Keratinocyte (primary cell): ENCODE measurements around the gene CEACAM19. TPM values are rescaled to one million over a fixed set of nuclear protein-coding genes. Genes with fewer than 3 reads are reported as not detected.

Experiments used
- DNase-seq: peaks from one replicate; pipeline ENCODE4 v3.0.0-alpha.2; 2011; ENCODE audit warnings: low read depth, missing footprints, low spot score
- FAIRE-seq: peaks from 2 replicates; lab custom pipeline; 2011; peaks lifted over from hg19 to GRCh38; lab: Jason Lieb, UNC
- H2AFZ ChIP-seq: 2 replicates; pipeline ENCODE4 v1.6.0; 2012; ENCODE audit warnings: low read length, control low read depth, inconsistent platforms; ENCODE audit not compliant: control insufficient read depth
- H3K27ac ChIP-seq: 2 replicates; pipeline ENCODE4 v1.5.1; 2011; ENCODE audit warnings: low read length; ENCODE audit not compliant: control insufficient read depth, insufficient read depth
- H3K27me3 ChIP-seq: 3 replicates; pipeline ENCODE4 v1.6.0; 2011; ENCODE audit warnings: low read length; ENCODE audit not compliant: control insufficient read depth, insufficient read depth; ENCODE audit errors: extremely low read depth
- H3K36me3 ChIP-seq, 2 experiments: 2 replicates in 1 of 2; 3 replicates in 1 of 2; pipeline ENCODE4 v1.5.1; 2011; ENCODE audit warnings: low read length in 2 of 2, mild to moderate bottlenecking in 1 of 2; ENCODE audit not compliant: control insufficient read depth in 2 of 2, insufficient read depth in 2 of 2; ENCODE audit errors: extremely low read depth in 1 of 2
- H3K4me1 ChIP-seq: 3 replicates; pipeline ENCODE4 v1.5.1; 2011; ENCODE audit warnings: low read length; ENCODE audit not compliant: control insufficient read depth, insufficient read depth; ENCODE audit errors: extremely low read depth
- H3K4me2 ChIP-seq: 3 replicates; pipeline ENCODE4 v1.6.0; 2011; ENCODE audit warnings: low read depth, low read length; ENCODE audit not compliant: control insufficient read depth, insufficient read depth; ENCODE audit errors: extremely low read depth
- H3K4me3 ChIP-seq, 3 experiments: fragments of 200-600 bp in 1 of 3; sonication (generic) in 1 of 3; 2 replicates in 2 of 3; 3 replicates in 1 of 3; pipeline ENCODE4 v1.5.1; 2011 to 2016; ENCODE audit warnings: low read length in 3 of 3, mild to moderate bottlenecking in 3 of 3, control low read depth in 2 of 3, inconsistent platforms in 1 of 3, low read depth in 1 of 3, mixed read lengths in 1 of 3, mixed run types in 1 of 3, moderate library complexity in 1 of 3; ENCODE audit not compliant: control insufficient read depth in 2 of 3, insufficient read depth in 2 of 3; ENCODE audit errors: extremely low read depth in 1 of 3
- H3K79me2 ChIP-seq: 2 replicates; pipeline ENCODE4 v1.6.0; 2012; ENCODE audit warnings: low read length; ENCODE audit not compliant: control insufficient read depth, insufficient read depth
- H3K9ac ChIP-seq: 3 replicates; pipeline ENCODE4 v1.6.0; 2011; ENCODE audit warnings: low read length; ENCODE audit not compliant: control insufficient read depth, insufficient read depth; ENCODE audit errors: extremely low read depth
- H3K9me1 ChIP-seq: 3 replicates; pipeline ENCODE4 v1.6.0; 2011; ENCODE audit warnings: low read length; ENCODE audit not compliant: control insufficient read depth, insufficient read depth; ENCODE audit errors: extremely low read depth
- H3K9me3 ChIP-seq: 2 replicates; pipeline ENCODE4 v1.5.1; 2012; ENCODE audit warnings: low read depth, low read length; ENCODE audit not compliant: control insufficient read depth
- H4K20me1 ChIP-seq: 3 replicates; pipeline ENCODE4 v1.6.0; 2011; ENCODE audit warnings: low read length; ENCODE audit not compliant: control insufficient read depth, insufficient read depth; ENCODE audit errors: extremely low read depth
- EZH2 ChIP-seq: IDR thresholded peaks from one replicate; pipeline ENCODE4 v1.6.1; 2012; ENCODE audit warnings: inconsistent platforms, mild to moderate bottlenecking, low read length, moderate library complexity
- dilution Hi-C: fragments of 300-500 bp; cut with MboI; formaldehyde crosslinking; loops from one replicate; pipeline ENCODE4 v1.7.0; 2020; ENCODE audit warnings: low sequenced_read_pairs; ENCODE audit not compliant: extremely low pct_ligation_motif_present
- polyA plus RNA-seq, 5 experiments: library from polyadenylated mRNA; depleted of rRNA in 3 of 5; stranded (reverse) in 3 of 5; stranded (forward) in 1 of 5; unstranded in 1 of 5; fragments of >200 nt; gene quantifications; 1 replicate in 1 of 5; 2 replicates in 3 of 5; 3 replicates in 1 of 5; pipeline versions ENCODE4 v1.2.1 to v1.2.3, GENCODE V29; 2011 to 2012; ENCODE audit warnings: missing spikeins in 2 of 5, low read depth in 1 of 5, low replicate concordance in 1 of 5
- TF ChIP-seq, protein P1 (sequence below), 3 experiments: IDR thresholded peaks in 1 of 3; conservative IDR thresholded peaks in 1 of 3; optimal IDR thresholded peaks in 1 of 3; 2 replicates in 2 of 3; 3 replicates in 1 of 3; pipeline versions ENCODE3 to v1.5.1; 2011; ENCODE audit warnings: low read length in 3 of 3, mild to moderate bottlenecking in 3 of 3, moderate library complexity in 2 of 3, control low read depth in 1 of 3, inconsistent platforms in 1 of 3; ENCODE audit not compliant: insufficient read depth in 2 of 3; ENCODE audit errors: extremely low read depth in 1 of 3

Gene CEACAM19
- polyA plus RNA-seq, 1 donor (not counting 4 experiments of a cell fraction or from before 2014, with no cell fraction given) = 3.7 TPM

DNA sequence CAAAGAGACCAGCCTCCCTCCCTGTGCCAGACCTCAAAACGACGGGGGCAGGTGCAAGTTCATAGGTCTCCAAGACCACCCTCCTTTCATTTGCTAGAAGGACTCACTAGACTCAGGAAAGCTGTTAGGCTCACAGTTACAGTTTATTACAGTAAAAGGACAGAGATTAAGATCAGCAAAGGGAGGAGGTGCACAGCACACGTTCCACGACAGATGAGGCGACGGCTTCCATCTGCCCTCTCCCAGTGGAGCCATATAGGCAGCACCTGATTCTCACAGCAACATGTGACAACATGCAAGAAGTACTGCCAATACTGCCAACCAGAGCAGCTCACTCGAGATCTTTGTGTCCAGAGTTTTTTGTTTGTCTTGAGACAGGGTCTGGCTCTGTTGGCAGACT is 9.4 kb upstream of the CEACAM19 start:
- H3K9ac ChIP-seq = no peak overlapping the region
- H3K27me3 ChIP-seq = no peaks in the 10 kb centered on the region
- no peak overlapping the region for H3K4me2 ChIP-seq
- no peak overlapping the region for H3K27ac ChIP-seq
- H3K9me3 ChIP-seq = no peaks in the 10 kb centered on the region
- peaks cover 3% of the 10 kb centered on the region for H4K20me1 ChIP-seq
- peaks cover 21 to 51% of the 10 kb centered on the region in 2 experiments for H3K36me3 ChIP-seq
- peaks cover under 1% of the 10 kb centered on the region for H3K9me1 ChIP-seq
- no peaks in the 10 kb centered on the region for H3K79me2 ChIP-seq
- dilution Hi-C loops = no loop called here
- H2AFZ ChIP-seq = no peak overlapping the region
- FAIRE-seq = no peak
- no peak overlapping the region for H3K4me3 ChIP-seq
- TF ChIP-seq, protein P1, sequence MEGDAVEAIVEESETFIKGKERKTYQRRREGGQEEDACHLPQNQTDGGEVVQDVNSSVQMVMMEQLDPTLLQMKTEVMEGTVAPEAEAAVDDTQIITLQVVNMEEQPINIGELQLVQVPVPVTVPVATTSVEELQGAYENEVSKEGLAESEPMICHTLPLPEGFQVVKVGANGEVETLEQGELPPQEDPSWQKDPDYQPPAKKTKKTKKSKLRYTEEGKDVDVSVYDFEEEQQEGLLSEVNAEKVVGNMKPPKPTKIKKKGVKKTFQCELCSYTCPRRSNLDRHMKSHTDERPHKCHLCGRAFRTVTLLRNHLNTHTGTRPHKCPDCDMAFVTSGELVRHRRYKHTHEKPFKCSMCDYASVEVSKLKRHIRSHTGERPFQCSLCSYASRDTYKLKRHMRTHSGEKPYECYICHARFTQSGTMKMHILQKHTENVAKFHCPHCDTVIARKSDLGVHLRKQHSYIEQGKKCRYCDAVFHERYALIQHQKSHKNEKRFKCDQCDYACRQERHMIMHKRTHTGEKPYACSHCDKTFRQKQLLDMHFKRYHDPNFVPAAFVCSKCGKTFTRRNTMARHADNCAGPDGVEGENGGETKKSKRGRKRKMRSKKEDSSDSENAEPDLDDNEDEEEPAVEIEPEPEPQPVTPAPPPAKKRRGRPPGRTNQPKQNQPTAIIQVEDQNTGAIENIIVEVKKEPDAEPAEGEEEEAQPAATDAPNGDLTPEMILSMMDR (optimal IDR thresholded peaks at IDR 0.05 in 1 of 3, IDR thresholded peaks at IDR 0.05 in 1 of 3, conservative IDR thresholded peaks at IDR 0.05 in 1 of 3; ENCODE audit: extremely low read depth in 1 of 3, insufficient read depth in 2 of 3, low read length in 3 of 3) = no peak
- TF ChIP-seq EZH2 = no peak
- DNase-seq = no peak
- H3K4me1 ChIP-seq = no peaks in the 10 kb centered on the region

DNA sequence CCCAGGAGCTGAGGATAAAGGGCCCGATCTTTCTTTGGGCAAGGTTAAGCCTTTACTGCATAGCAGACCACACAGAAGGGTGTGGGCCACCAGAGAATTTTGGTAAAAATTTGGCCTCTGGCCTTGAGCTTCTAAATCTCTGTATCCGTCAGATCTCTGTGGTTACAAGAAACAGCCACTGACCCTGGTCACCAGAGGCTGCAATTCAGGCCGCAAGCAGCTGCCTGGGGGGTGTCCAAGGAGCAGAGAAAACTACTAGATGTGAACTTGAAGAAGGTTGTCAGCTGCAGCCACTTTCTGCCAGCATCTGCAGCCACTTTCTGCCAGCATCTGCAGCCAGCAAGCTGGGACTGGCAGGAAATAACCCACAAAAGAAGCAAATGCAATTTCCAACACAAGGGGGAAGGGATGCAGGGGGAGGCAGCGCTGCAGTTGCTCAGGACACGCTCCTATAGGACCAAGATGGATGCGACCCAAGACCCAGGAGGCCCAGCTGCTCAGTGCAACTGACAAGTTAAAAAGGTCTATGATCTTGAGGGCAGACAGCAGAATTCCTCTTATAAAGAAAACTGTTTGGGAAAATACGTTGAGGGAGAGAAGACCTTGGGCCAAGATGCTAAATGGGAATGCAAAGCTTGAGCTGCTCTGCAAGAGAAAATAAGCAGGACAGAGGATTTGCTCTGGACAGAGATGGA is 8.4 kb upstream of the CEACAM19 start:
- Histone ChIP-seq H3K27ac (no peak overlapping the region), H3K27me3 (no peaks in the 10 kb centered on the region), H2AFZ (no peak overlapping the region), H3K4me2 (no peak overlapping the region), H4K20me1 (peaks cover 3% of the 10 kb centered on the region), H3K36me3 (peaks cover 13 to 45% of the 10 kb centered on the region in 2 experiments), H3K9me1 (peaks cover 2% of the 10 kb centered on the region), H3K79me2 (no peaks in the 10 kb centered on the region), H3K4me3 (no peak overlapping the region), H3K9me3 (no peaks in the 10 kb centered on the region), H3K4me1 (no peaks in the 10 kb centered on the region), H3K9ac (no peak overlapping the region)
- DNase-seq (no peak), FAIRE-seq (no peak)
- dilution Hi-C loops = no loop called here
- no peak for TF ChIP-seq EZH2
- TF ChIP-seq, protein P1 (optimal IDR thresholded peaks at IDR 0.05 in 1 of 3, IDR thresholded peaks at IDR 0.05 in 1 of 3, conservative IDR thresholded peaks at IDR 0.05 in 1 of 3; ENCODE audit: extremely low read depth in 1 of 3, insufficient read depth in 2 of 3, low read length in 3 of 3) = no peak
